ENCODE measurements around the gene SLC13A1.

GRCh38 chr7:123112833-123113232, 86.9 kb downstream of the SLC13A1 start:
- TF ChIP-seq CTCF (IDR thresholded peaks at IDR 0.05 in 4 of 5, conservative IDR thresholded peaks at IDR 0.05 in 1 of 5) (no peak), POLR2A (IDR thresholded peaks at IDR 0.05) (no peak)
